Astrocyte (in vitro differentiated cells and primary cell): ENCODE measurements around the gene CLN5.

Experiments used
- EZH2 ChIP-seq: IDR thresholded peaks from 2 replicates; pipeline ENCODE4 v1.6.1; 2012; ENCODE audit warnings: mild to moderate bottlenecking, low read length, inconsistent platforms; ENCODE audit not compliant: insufficient read depth
- TF ChIP-seq, protein P1 (sequence below): IDR thresholded peaks from 2 replicates; pipeline ENCODE4 v1.5.1; 2011; ENCODE audit warnings: low read depth, mild to moderate bottlenecking, inconsistent platforms, low read length, moderate library complexity; ENCODE audit not compliant: insufficient read depth

- TF ChIP-seq, protein P1, sequence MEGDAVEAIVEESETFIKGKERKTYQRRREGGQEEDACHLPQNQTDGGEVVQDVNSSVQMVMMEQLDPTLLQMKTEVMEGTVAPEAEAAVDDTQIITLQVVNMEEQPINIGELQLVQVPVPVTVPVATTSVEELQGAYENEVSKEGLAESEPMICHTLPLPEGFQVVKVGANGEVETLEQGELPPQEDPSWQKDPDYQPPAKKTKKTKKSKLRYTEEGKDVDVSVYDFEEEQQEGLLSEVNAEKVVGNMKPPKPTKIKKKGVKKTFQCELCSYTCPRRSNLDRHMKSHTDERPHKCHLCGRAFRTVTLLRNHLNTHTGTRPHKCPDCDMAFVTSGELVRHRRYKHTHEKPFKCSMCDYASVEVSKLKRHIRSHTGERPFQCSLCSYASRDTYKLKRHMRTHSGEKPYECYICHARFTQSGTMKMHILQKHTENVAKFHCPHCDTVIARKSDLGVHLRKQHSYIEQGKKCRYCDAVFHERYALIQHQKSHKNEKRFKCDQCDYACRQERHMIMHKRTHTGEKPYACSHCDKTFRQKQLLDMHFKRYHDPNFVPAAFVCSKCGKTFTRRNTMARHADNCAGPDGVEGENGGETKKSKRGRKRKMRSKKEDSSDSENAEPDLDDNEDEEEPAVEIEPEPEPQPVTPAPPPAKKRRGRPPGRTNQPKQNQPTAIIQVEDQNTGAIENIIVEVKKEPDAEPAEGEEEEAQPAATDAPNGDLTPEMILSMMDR: no peak
- TF ChIP-seq EZH2: no peak
Observed at GRCh38 chr13:77000475-77000874, 8.6 kb downstream of the CLN5 start.
